CD4-positive, alpha-beta T cell (primary cell): ENCODE results near the gene PKD1L1. TPM values are rescaled to one million over a fixed set of nuclear protein-coding genes. Genes with fewer than 3 reads are reported as not detected.

Experiments
- ATAC-seq: fragments of 200-7000 bp; cut with Tn5 transposase; one replicate; pipeline ENCODE4 v1.10.0; 2022; ENCODE audit warnings: mild to moderate bottlenecking; ENCODE audit not compliant: poor library complexity
- CTCF ChIA-PET: fragments of 350-600 bp; sonication (Branson Sonifier 250); formaldehyde crosslinking; loops from one replicate; lab custom pipeline; 2021; ENCODE audit warnings: antibody characterized with exemption, inconsistent platforms; lab: Charles Lee
- POLR2A ChIA-PET: fragments of 350-600 bp; sonication (Branson Sonifier 250); formaldehyde crosslinking; loops from one replicate; lab custom pipeline; 2021; ENCODE audit warnings: antibody characterized with exemption, inconsistent platforms; lab: Charles Lee
- DNase-seq, 14 experiments: peaks; one replicate each; pipeline ENCODE4 v3.0.0-alpha.2; 2013 to 2020; ENCODE audit warnings: mixed read lengths in 2 of 14
- H3K27ac ChIP-seq, 2 donors: one replicate each; pipeline versions ENCODE4 v1.5.1 to v1.7.0; 2013; ENCODE audit warnings: low read length in 2 of 2, low read depth in 1 of 2, mild to moderate bottlenecking in 1 of 2
- H3K27me3 ChIP-seq, 2 experiments: 1 replicate in 1 of 2; 2 replicates in 1 of 2; pipeline versions ENCODE4 v1.6.1 to v1.7.0; 2013; ENCODE audit warnings: low read length in 2 of 2, control low read depth in 1 of 2, mild to moderate bottlenecking in 1 of 2, moderate library complexity in 1 of 2; ENCODE audit not compliant: insufficient read depth in 2 of 2, control insufficient read depth in 1 of 2
- H3K36me3 ChIP-seq: one replicate; pipeline ENCODE4 v1.6.1; 2013; ENCODE audit warnings: low read length, control low read depth; ENCODE audit not compliant: insufficient read depth
- H3K4me1 ChIP-seq: one replicate; pipeline ENCODE4 v1.6.1; 2013; ENCODE audit warnings: low read length, control low read depth; ENCODE audit not compliant: insufficient read depth
- H3K4me3 ChIP-seq: one replicate; pipeline ENCODE4 v1.5.1; 2013; ENCODE audit warnings: mild to moderate bottlenecking, low read length, moderate library complexity
- H3K9me3 ChIP-seq, 2 experiments: 1 replicate in 1 of 2; 2 replicates in 1 of 2; pipeline versions ENCODE4 v1.6.1 to v1.7.0; 2013; ENCODE audit warnings: low read length in 2 of 2, mild to moderate bottlenecking in 2 of 2, control low read depth in 1 of 2, moderate library complexity in 1 of 2; ENCODE audit not compliant: control insufficient read depth in 1 of 2, insufficient read depth in 1 of 2
- H3K27ac Mint-ChIP-seq: one replicate; pipeline ENCODE4 v1.8.0; 2020; ENCODE audit warnings: mixed read lengths
- H3K27me3 Mint-ChIP-seq: one replicate; pipeline ENCODE4 v1.8.0; 2021; ENCODE audit warnings: mixed read lengths
- H3K36me3 Mint-ChIP-seq: one replicate; pipeline ENCODE4 v1.8.0; 2021; ENCODE audit warnings: low read depth, mixed read lengths
- H3K4me1 Mint-ChIP-seq: one replicate; pipeline ENCODE4 v1.8.0; 2021; ENCODE audit warnings: low read depth, mixed read lengths
- H3K4me3 Mint-ChIP-seq: one replicate; pipeline ENCODE4 v1.8.0; 2020; ENCODE audit warnings: mild to moderate bottlenecking, mixed read lengths
- H3K9me3 Mint-ChIP-seq: one replicate; pipeline ENCODE4 v1.8.0; 2020; ENCODE audit warnings: mixed read lengths
- intact Hi-C, 2 experiments: fragments of 100-400 bp; cut with DNase I in 1 of 2; cut with micrococcal nuclease in 1 of 2; formaldehyde crosslinking; loops; one replicate each; pipeline versions ENCODE4 v1.15.1 to v1.9.0; 2023 to 2025; cut with DNase I, micrococcal nuclease
- total RNA-seq, 174 experiments: library from RNA in 2 of 174; stranded (reverse) in 2 of 174; gene quantifications; one replicate each; pipeline ENCODE4 v1.2.3 and lab custom pipeline; 2021 to 2026
- TF ChIP-seq, protein P1 (sequence below): fragments of 200-600 bp; IDR thresholded peaks from one replicate; pipeline ENCODE4 v1.8.0; 2022; ENCODE audit warnings: antibody characterized with exemption, mild to moderate bottlenecking

PKD1L1 gene
- total RNA-seq, 2 experiments from 2014 or later: 0.20 to 0.25 TPM

DNA sequence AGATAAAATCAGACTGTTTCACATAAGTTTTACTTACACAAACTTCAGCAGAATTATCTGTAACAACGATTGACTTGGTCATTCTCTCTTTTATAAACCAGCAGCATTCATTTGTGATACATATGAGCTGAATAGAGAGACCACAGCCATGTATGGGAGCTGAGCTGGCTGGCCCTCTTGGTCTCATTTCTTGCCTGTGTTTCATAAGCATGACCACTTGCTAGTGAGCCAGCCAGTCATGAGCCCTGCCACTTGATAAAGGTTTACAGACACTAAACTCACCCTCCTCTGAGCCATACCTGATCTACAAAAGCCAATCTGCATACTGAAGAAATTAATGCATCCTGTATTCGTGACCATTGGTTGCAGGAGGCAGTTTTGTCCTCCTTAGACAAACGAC lies 82.1 kb downstream of the PKD1L1 start:
- H3K27me3 Mint-ChIP-seq: no peaks in the 10 kb centered on the region
- no peaks in the 10 kb centered on the region for H3K36me3 ChIP-seq
- no peaks in the 10 kb centered on the region for H3K9me3 Mint-ChIP-seq
- no peaks in the 10 kb centered on the region for H3K36me3 Mint-ChIP-seq
- no peaks in the 10 kb centered on the region for H3K4me1 Mint-ChIP-seq
- POLR2A ChIA-PET: no interaction called here
- H3K27ac Mint-ChIP-seq: no peak overlapping the region
- H3K9me3 ChIP-seq: no peaks in the 10 kb centered on the region
- H3K27ac ChIP-seq: no peak overlapping the region
- DNase-seq: no peak
- TF ChIP-seq, protein P1, sequence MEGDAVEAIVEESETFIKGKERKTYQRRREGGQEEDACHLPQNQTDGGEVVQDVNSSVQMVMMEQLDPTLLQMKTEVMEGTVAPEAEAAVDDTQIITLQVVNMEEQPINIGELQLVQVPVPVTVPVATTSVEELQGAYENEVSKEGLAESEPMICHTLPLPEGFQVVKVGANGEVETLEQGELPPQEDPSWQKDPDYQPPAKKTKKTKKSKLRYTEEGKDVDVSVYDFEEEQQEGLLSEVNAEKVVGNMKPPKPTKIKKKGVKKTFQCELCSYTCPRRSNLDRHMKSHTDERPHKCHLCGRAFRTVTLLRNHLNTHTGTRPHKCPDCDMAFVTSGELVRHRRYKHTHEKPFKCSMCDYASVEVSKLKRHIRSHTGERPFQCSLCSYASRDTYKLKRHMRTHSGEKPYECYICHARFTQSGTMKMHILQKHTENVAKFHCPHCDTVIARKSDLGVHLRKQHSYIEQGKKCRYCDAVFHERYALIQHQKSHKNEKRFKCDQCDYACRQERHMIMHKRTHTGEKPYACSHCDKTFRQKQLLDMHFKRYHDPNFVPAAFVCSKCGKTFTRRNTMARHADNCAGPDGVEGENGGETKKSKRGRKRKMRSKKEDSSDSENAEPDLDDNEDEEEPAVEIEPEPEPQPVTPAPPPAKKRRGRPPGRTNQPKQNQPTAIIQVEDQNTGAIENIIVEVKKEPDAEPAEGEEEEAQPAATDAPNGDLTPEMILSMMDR: no peak
- H3K4me3 ChIP-seq: no peak overlapping the region
- no peaks in the 10 kb centered on the region for H3K4me1 ChIP-seq
- intact Hi-C loops: no loop called here
- no peaks in the 10 kb centered on the region for H3K27me3 ChIP-seq
- ATAC-seq: no peak
- CTCF ChIA-PET: no interaction called here
- no peak overlapping the region for H3K4me3 Mint-ChIP-seq

DNA sequence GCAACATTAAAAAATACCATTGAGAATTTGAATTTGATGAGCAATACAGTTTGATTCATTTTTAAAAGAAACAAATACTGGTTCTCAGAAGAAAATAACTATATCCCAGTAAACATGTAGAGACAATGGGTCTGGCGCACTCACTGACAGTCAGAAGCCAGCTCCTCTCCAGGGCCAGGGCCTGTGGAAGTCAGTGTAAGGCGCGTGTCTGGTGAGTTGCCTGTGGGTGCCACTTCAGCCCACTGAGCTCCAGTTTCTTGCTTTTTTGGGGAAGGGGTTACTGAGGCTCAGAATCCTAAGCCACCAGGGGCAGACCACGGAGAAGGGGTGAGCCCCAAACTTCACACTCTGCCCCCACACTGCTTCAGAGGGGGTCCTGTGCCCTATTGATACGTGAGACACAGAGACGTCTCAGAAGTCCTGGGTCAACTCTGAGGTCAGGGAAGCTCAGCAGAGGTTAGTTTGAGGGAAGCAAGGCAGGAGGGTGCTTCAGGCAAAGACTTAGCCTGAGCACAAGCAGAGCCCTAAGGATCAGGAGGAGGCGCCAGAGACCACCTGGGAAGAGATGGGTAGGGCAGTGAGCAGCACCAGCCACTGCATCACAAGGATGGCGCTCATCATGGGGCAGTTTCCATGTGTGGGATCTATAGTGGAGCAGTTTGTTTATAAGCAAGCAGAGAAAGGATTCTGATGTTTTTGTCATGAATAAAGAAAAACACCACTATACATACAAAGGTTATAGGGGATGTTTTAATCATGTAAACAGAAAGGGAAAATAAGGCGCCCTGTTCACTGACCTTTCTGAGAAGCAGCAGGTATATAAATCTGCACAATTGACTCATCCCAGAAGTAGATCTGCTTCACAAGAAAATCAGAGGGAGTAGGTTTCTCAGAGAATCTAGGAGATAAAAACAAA lies 95.7 kb downstream of the PKD1L1 start:
- ChIA-PET CTCF (no interaction called here), POLR2A (no interaction called here)
- Histone ChIP-seq H3K4me3 (no peak overlapping the region), H3K9me3 (no peaks in the 10 kb centered on the region), H3K36me3 (no peaks in the 10 kb centered on the region), H3K27ac (no peak overlapping the region), H3K4me1 (no peaks in the 10 kb centered on the region), H3K27me3 (no peaks in the 10 kb centered on the region)
- H3K9me3 Mint-ChIP-seq: no peaks in the 10 kb centered on the region
- H3K27ac Mint-ChIP-seq: no peak overlapping the region
- DNase-seq: no peak
- H3K36me3 Mint-ChIP-seq: no peaks in the 10 kb centered on the region
- no peaks in the 10 kb centered on the region for H3K4me1 Mint-ChIP-seq
- TF ChIP-seq, protein P1: no peak
- no peaks in the 10 kb centered on the region for H3K27me3 Mint-ChIP-seq
- intact Hi-C loops: no loop called here
- H3K4me3 Mint-ChIP-seq: no peak overlapping the region
- ATAC-seq: no peak

DNA sequence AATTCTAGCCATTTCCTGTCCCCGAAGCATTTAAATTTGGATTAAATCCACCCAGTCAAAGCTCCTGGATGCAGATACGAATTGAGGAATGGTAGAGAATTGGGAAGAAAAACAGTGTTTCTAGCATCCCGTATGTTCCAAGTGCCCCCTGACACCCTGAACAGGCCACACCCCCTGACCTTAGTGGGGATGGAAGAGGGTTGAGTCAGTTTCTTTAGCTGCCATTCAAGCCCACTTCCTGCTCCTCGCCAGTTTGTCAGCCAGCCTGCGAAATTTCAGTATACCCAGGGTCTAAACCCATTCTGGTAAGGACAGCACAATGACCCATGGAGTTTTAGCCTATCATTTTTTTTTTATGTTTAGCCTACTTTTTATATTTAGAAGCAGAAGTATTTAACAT lies 101.1 kb downstream of the PKD1L1 start:
- Histone ChIP-seq H3K4me1 (no peaks in the 10 kb centered on the region), H3K4me3 (no peak overlapping the region), H3K27ac (no peak overlapping the region), H3K9me3 (no peaks in the 10 kb centered on the region), H3K36me3 (no peaks in the 10 kb centered on the region), H3K27me3 (peaks cover 0 to 2% of the 10 kb centered on the region in 2 experiments)
- ChIA-PET CTCF (no interaction called here), POLR2A (no interaction called here)
- ATAC-seq (no peak), DNase-seq (no peak)
- intact Hi-C loops: no loop called here
- no peak overlapping the region for H3K4me3 Mint-ChIP-seq
- no peaks in the 10 kb centered on the region for H3K36me3 Mint-ChIP-seq
- no peak overlapping the region for H3K27ac Mint-ChIP-seq
- no peaks in the 10 kb centered on the region for H3K4me1 Mint-ChIP-seq
- TF ChIP-seq, protein P1: no peak
- no peaks in the 10 kb centered on the region for H3K9me3 Mint-ChIP-seq
- H3K27me3 Mint-ChIP-seq: peaks cover 4% of the 10 kb centered on the region
